Esophagus squamous epithelium (tissue), 4 donors: ENCODE measurements around the gene BAIAP2.

ENCODE experiments used
- POLR2A ChIP-seq, 4 donors: fragments of 450-650 bp; IDR thresholded peaks; one replicate each; pipeline ENCODE4 v1.6.1; 2017; ENCODE audit warnings: antibody characterized with exemption in 4 of 4, mild to moderate bottlenecking in 4 of 4, moderate library complexity in 3 of 4
- TF ChIP-seq, protein P1 (sequence below), 6 experiments: fragments of 450-650 bp in 4 of 6; fragments of 200-600 bp in 2 of 6; sonication (generic) in 2 of 6; IDR thresholded peaks; one replicate each; pipeline ENCODE4 v1.5.1; 2016 to 2019; ENCODE audit warnings: antibody characterized with exemption in 6 of 6, mild to moderate bottlenecking in 4 of 6, moderate library complexity in 4 of 6

DNA sequence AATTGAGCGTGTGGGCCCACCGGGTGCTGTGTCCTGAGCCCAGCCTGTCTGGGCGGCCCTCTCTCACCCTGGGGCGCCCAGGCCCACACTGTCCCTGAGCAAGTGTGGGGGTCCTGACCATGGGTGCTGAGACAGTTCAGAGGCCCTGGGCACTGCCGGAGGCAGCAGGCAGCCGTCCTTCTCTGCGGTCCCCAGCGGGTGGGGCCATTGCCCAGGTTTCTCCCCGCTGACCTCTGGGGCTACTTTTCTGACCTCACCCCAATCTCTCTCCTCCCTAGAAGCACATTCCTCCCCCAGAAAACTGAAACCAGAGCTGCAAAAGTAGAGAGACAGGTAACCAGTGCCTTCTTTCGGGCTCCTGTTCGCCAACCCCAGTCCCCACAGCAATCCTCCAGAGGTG is 94.3 kb downstream of the BAIAP2 start:
- TF ChIP-seq POLR2A (IDR thresholded peaks at IDR 0.05), result no peak
- TF ChIP-seq, protein P1, sequence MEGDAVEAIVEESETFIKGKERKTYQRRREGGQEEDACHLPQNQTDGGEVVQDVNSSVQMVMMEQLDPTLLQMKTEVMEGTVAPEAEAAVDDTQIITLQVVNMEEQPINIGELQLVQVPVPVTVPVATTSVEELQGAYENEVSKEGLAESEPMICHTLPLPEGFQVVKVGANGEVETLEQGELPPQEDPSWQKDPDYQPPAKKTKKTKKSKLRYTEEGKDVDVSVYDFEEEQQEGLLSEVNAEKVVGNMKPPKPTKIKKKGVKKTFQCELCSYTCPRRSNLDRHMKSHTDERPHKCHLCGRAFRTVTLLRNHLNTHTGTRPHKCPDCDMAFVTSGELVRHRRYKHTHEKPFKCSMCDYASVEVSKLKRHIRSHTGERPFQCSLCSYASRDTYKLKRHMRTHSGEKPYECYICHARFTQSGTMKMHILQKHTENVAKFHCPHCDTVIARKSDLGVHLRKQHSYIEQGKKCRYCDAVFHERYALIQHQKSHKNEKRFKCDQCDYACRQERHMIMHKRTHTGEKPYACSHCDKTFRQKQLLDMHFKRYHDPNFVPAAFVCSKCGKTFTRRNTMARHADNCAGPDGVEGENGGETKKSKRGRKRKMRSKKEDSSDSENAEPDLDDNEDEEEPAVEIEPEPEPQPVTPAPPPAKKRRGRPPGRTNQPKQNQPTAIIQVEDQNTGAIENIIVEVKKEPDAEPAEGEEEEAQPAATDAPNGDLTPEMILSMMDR (IDR thresholded peaks at IDR 0.05), result no peak
